T-helper 2 cell (primary cell): ENCODE data around the gene TSPAN5.

Experiments
- DNase-seq, 5 experiments: peaks; one replicate each; pipeline versions ENCODE4 v3.0.0 to v3.0.0-alpha.2; 2012 to 2022

Gene TSPAN5

GRCh38 chr4:98514741-98515469 is 143.5 kb downstream of the TSPAN5 start:
- DNase-seq, result peak in 1 of 5 experiments; percentile 28

GRCh38 chr4:98512918-98513317 is 145.5 kb downstream of the TSPAN5 start:
- no peak for DNase-seq

GRCh38 chr4:98510757-98511517 is 147.5 kb downstream of the TSPAN5 start:
- peak in 1 of 5 experiments; percentile 66 for DNase-seq

- no peak for DNase-seq
Observed at GRCh38 chr4:98510340-98510739, 148.1 kb downstream of the TSPAN5 start.

- DNase-seq, result no peak
Observed at GRCh38 chr4:98509721-98510120, 148.7 kb downstream of the TSPAN5 start.

GRCh38 chr4:98508829-98509598 is 149.4 kb downstream of the TSPAN5 start:
- DNase-seq, result no peak

- no peak for DNase-seq
Observed at GRCh38 chr4:98508248-98508647, 150.2 kb downstream of the TSPAN5 start.

- DNase-seq, result no peak
Observed at GRCh38 chr4:98507299-98507698, 151.1 kb downstream of the TSPAN5 start.

GRCh38 chr4:98506462-98507132 is 151.8 kb downstream of the TSPAN5 start:
- DNase-seq, result no peak

- DNase-seq, result no peak
Observed at GRCh38 chr4:98505992-98506391, 152.4 kb downstream of the TSPAN5 start.

- no peak for DNase-seq
Observed at GRCh38 chr4:98504091-98504490, 154.3 kb downstream of the TSPAN5 start.

- no peak for DNase-seq
Observed at GRCh38 chr4:98503676-98504075, 154.7 kb downstream of the TSPAN5 start.

GRCh38 chr4:98502624-98503023 is 155.8 kb downstream of the TSPAN5 start:
- no peak for DNase-seq

GRCh38 chr4:98502031-98502430 is 156.4 kb downstream of the TSPAN5 start:
- DNase-seq, result no peak

- DNase-seq, result no peak
Observed at GRCh38 chr4:98501383-98501782, 157.0 kb downstream of the TSPAN5 start.

GRCh38 chr4:98498774-98499173 is 159.6 kb downstream of the TSPAN5 start:
- DNase-seq, result no peak

GRCh38 chr4:98496152-98496845 is 162.1 kb downstream of the TSPAN5 start:
- no peak for DNase-seq

- DNase-seq, result no peak
Observed at GRCh38 chr4:98493296-98493695, 165.1 kb downstream of the TSPAN5 start.

GRCh38 chr4:98491899-98492559 is 166.4 kb downstream of the TSPAN5 start:
- no peak for DNase-seq

- DNase-seq, result no peak
Observed at GRCh38 chr4:98490251-98490650, 168.2 kb downstream of the TSPAN5 start.

GRCh38 chr4:98485816-98486345 is 172.5 kb downstream of the TSPAN5 start:
- peak in 1 of 5 experiments; percentile 51 for DNase-seq
